Ishikawa (cell line): ENCODE measurements around the gene BEND2.

Experiments
- CEBPB ChIP-seq: IDR thresholded peaks from 2 replicates; pipeline ENCODE4 v1.6.1; 2012
- CREB1 ChIP-seq: IDR thresholded peaks from 2 replicates; pipeline ENCODE4 v1.6.1; 2012; ENCODE audit warnings: low read depth
- EGR1 ChIP-seq: IDR thresholded peaks from 2 replicates; pipeline ENCODE4 v1.6.1; 2012
- EP300 ChIP-seq: IDR thresholded peaks from 2 replicates; pipeline ENCODE4 v1.6.1; 2012; ENCODE audit warnings: borderline replicate concordance
- FOXM1 ChIP-seq: IDR thresholded peaks from 2 replicates; pipeline ENCODE4 v1.6.1; 2012; ENCODE audit warnings: low read depth, borderline replicate concordance
- NFIC ChIP-seq: IDR thresholded peaks from 2 replicates; pipeline ENCODE4 v1.6.1; 2012
- RAD21 ChIP-seq: IDR thresholded peaks from 2 replicates; pipeline ENCODE4 v1.6.1; 2012; ENCODE audit warnings: low read depth
- TAF1 ChIP-seq: IDR thresholded peaks from 2 replicates; pipeline ENCODE4 v1.6.1; 2012; ENCODE audit warnings: low read depth, mild to moderate bottlenecking
- TCF12 ChIP-seq: IDR thresholded peaks from 2 replicates; pipeline ENCODE4 v1.6.1; 2012; ENCODE audit warnings: low read depth
- TEAD4 ChIP-seq: IDR thresholded peaks from 2 replicates; pipeline ENCODE4 v1.6.1; 2012
- YY1 ChIP-seq: IDR thresholded peaks from 2 replicates; pipeline ENCODE4 v1.6.1; 2012; ENCODE audit warnings: low read depth
- ZBTB7A ChIP-seq: IDR thresholded peaks from 2 replicates; pipeline ENCODE4 v1.6.1; 2012; ENCODE audit warnings: low read depth
- TF ChIP-seq, protein P1 (sequence below): IDR thresholded peaks from 2 replicates; pipeline ENCODE4 v1.6.1; 2012; ENCODE audit warnings: low read depth, mild to moderate bottlenecking
- TF ChIP-seq, protein P2 (sequence below): IDR thresholded peaks from 2 replicates; pipeline ENCODE4 v1.6.1; 2012
- TF ChIP-seq, protein P3 (sequence below): IDR thresholded peaks from 2 replicates; pipeline ENCODE4 v1.6.1; 2012

The BEND2 gene

DNA sequence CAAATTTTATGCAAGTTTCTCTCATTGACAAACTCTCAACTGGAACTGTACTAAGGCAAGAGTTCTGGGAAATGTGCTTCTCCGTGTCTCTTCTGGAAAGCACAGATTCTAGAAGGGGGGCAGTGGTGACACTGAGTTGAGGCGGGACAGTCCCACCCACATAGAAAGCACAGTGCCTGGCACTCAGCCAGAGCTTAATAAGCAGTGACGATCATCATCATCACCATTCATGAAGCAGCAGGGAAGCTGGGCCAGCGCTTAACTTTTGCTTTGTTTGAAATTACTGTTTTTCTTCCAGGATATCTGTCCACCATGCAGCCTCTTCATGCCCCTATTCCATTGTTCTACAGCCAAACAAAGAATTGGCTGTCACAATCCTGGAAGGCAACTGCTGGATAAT lies 60.3 kb downstream of the BEND2 start:
- TF ChIP-seq TAF1 (no peak), NFIC (no peak)

DNA sequence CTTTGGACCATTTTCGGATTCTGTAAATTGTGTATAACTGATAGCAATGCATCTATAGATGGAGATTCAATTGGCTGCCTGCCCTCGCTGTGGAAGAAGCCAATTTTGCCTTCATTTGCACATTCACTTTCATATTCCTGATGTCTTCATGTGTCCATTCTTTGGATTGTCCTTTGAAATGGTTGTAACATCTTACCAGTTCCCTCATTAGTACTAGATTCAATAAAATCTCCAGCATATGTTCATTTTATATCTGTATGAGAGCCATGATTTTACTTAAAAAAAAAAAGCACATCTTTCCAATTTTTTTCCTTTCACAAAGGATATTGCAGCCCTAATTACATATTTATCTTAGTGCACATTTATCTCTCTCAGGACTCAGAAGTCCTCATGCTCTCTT lies 61.7 kb downstream of the BEND2 start:
- TF ChIP-seq CEBPB (no peak), CREB1 (no peak), ZBTB7A (no peak), NFIC (no peak), YY1 (no peak), TCF12 (no peak), EGR1 (no peak), FOXM1 (no peak), RAD21 (no peak), TEAD4 (no peak), EP300 (no peak), TAF1 (no peak)
- TF ChIP-seq, protein P1, sequence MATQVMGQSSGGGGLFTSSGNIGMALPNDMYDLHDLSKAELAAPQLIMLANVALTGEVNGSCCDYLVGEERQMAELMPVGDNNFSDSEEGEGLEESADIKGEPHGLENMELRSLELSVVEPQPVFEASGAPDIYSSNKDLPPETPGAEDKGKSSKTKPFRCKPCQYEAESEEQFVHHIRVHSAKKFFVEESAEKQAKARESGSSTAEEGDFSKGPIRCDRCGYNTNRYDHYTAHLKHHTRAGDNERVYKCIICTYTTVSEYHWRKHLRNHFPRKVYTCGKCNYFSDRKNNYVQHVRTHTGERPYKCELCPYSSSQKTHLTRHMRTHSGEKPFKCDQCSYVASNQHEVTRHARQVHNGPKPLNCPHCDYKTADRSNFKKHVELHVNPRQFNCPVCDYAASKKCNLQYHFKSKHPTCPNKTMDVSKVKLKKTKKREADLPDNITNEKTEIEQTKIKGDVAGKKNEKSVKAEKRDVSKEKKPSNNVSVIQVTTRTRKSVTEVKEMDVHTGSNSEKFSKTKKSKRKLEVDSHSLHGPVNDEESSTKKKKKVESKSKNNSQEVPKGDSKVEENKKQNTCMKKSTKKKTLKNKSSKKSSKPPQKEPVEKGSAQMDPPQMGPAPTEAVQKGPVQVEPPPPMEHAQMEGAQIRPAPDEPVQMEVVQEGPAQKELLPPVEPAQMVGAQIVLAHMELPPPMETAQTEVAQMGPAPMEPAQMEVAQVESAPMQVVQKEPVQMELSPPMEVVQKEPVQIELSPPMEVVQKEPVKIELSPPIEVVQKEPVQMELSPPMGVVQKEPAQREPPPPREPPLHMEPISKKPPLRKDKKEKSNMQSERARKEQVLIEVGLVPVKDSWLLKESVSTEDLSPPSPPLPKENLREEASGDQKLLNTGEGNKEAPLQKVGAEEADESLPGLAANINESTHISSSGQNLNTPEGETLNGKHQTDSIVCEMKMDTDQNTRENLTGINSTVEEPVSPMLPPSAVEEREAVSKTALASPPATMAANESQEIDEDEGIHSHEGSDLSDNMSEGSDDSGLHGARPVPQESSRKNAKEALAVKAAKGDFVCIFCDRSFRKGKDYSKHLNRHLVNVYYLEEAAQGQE = no peak
- TF ChIP-seq, protein P2, sequence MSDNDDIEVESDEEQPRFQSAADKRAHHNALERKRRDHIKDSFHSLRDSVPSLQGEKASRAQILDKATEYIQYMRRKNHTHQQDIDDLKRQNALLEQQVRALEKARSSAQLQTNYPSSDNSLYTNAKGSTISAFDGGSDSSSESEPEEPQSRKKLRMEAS = no peak
- TF ChIP-seq, protein P3, sequence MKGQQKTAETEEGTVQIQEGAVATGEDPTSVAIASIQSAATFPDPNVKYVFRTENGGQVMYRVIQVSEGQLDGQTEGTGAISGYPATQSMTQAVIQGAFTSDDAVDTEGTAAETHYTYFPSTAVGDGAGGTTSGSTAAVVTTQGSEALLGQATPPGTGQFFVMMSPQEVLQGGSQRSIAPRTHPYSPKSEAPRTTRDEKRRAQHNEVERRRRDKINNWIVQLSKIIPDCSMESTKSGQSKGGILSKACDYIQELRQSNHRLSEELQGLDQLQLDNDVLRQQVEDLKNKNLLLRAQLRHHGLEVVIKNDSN = no peak

DNA sequence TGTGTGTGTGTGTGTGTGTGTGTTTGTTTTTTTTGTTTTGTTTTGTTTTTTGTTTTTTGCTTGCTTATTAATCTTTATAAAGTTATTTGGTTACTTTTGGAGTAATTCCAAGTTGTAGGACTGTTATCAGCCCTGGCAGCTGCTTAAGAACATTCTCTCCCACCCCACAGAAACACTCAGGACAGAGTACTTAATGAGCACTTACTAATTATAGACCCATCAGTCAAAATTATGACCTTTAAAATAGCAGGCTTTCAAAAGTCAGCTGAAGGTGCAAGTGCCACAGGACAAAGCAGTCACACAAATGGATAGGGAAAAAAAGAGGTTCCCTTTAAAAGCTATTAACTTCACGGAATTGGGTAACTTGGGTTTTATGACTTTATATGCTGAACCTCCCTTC lies 69.0 kb downstream of the BEND2 start:
- TF ChIP-seq TEAD4 = no peak
- no peak for TF ChIP-seq YY1
- no peak for TF ChIP-seq FOXM1
- TF ChIP-seq CEBPB = no peak
- TF ChIP-seq, protein P1 = no peak
- TF ChIP-seq NFIC = no peak

DNA sequence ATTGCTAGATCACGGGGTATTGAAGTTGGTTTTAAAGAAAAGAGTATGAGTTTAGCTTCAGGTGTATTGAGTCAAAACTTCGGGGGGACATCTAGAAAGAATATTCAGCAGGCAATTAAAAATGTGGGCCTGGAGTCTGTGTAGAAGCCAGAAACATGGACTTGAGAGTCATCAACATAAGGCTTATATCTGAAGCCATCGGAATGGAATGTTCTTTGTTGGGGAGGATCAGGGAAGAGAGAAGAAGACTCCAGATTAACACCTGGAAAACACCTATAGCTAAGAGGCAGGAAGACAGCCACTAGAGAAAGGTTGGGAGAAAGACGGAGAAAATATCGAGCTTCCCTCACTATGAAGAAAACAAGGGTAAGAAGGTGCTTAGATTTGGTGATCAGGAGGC lies 69.5 kb downstream of the BEND2 start:
- TF ChIP-seq CEBPB (no peak), TAF1 (no peak), FOXM1 (no peak), ZBTB7A (no peak), EP300 (no peak)

DNA sequence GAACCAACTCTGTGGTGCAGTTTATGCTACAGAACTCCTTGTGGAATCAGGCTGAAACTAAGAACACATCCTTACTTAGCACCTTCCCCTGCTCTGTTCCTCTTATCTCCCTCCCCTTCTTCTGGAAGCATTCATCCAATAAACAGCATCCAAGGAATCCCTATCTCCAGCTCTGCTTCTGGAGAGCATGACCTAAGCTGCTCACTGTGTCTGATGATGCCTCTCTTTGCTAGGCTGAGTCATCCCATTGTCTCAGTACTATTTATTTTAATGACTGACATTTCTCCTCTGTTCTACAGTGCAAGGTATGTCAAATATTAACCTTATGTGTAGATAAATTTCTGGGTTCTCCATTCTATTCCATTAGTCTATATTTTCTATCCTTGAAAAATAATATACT lies 71.2 kb downstream of the BEND2 start:
- TF ChIP-seq EGR1 = no peak
- no peak for TF ChIP-seq FOXM1
- TF ChIP-seq TAF1 = no peak
- no peak for TF ChIP-seq EP300
- TF ChIP-seq ZBTB7A = no peak
- TF ChIP-seq NFIC = no peak
- no peak for TF ChIP-seq CREB1
- TF ChIP-seq, protein P2 = no peak
- TF ChIP-seq TEAD4 = no peak
- TF ChIP-seq, protein P1 = no peak
- TF ChIP-seq TCF12 = no peak
- no peak for TF ChIP-seq RAD21
- no peak for TF ChIP-seq CEBPB
- TF ChIP-seq YY1 = no peak
- TF ChIP-seq, protein P3 = no peak
